Gastroesophageal sphincter (tissue), 4 donors: Measurements from ENCODE around the gene SYNM. TPM values are rescaled to one million over a fixed set of nuclear protein-coding genes. Genes with fewer than 3 reads are reported as not detected.

Source experiments
- ATAC-seq: fragments of 150-250 bp; one replicate; pipeline ENCODE4 v1.9.1; 2016; ENCODE audit warnings: mild to moderate bottlenecking, moderate library complexity
- H3K27ac ChIP-seq, 4 donors: fragments of 200-600 bp; sonication (generic) in 3 of 4; 1 replicate in 3 of 4; 2 replicates in 1 of 4; pipeline ENCODE4 v1.5.1; 2016 to 2019
- H3K27me3 ChIP-seq: fragments of 200-600 bp; sonication (generic); one replicate; pipeline ENCODE4 v1.5.1; 2019
- H3K36me3 ChIP-seq, 2 donors: fragments of 200-600 bp; sonication (generic); one replicate each; pipeline ENCODE4 v1.5.1; 2019; ENCODE audit warnings: control low read depth in 1 of 2
- H3K4me1 ChIP-seq, 3 donors: fragments of 200-600 bp; sonication (generic); 1 replicate in 2 of 3; 2 replicates in 1 of 3; pipeline ENCODE4 v1.5.1; 2016 to 2019; ENCODE audit warnings: control low read depth in 2 of 3
- H3K4me3 ChIP-seq, 2 donors: fragments of 200-600 bp; sonication (generic); one replicate each; pipeline ENCODE4 v1.5.1; 2019; ENCODE audit warnings: mild to moderate bottlenecking in 1 of 2, moderate library complexity in 1 of 2
- H3K9me3 ChIP-seq, 3 donors: fragments of 200-600 bp; sonication (generic); one replicate each; pipeline ENCODE4 v1.5.1; 2017 to 2019; ENCODE audit warnings: control low read depth in 2 of 3
- EP300 ChIP-seq: sonication (generic); formaldehyde crosslinking; IDR thresholded peaks from one replicate; pipeline ENCODE4 v1.6.1; 2017; ENCODE audit warnings: antibody characterized with exemption, mild to moderate bottlenecking
- POLR2A ChIP-seq, 2 donors: fragments of 450-650 bp; IDR thresholded peaks; one replicate each; pipeline ENCODE4 v1.6.1; 2017; ENCODE audit warnings: antibody characterized with exemption in 2 of 2, mild to moderate bottlenecking in 2 of 2, moderate library complexity in 1 of 2
- POLR2AphosphoS5 ChIP-seq: sonication (generic); formaldehyde crosslinking; IDR thresholded peaks from one replicate; pipeline ENCODE4 v1.6.1; 2017; ENCODE audit warnings: antibody characterized with exemption
- WGBS, 2 donors: methylation state at CpG; one replicate each; pipeline ENCODE4 v1.1.5; 2018; ENCODE audit warnings: low coverage in 1 of 2; 5-methylcytosine and 5-hydroxymethylcytosine counted together
- total RNA-seq, 4 donors: library from RNA; depleted of rRNA; stranded (reverse); fragments of >200 nt; gene quantifications; one replicate each; pipeline ENCODE4 v1.1.0, GENCODE V29; 2016
- TF ChIP-seq, protein P1 (sequence below), 4 experiments: fragments of 200-600 bp in 2 of 4; fragments of 450-650 bp in 2 of 4; sonication (generic) in 1 of 4; IDR thresholded peaks; one replicate each; pipeline ENCODE4 v1.5.1; 2017 to 2019; ENCODE audit warnings: antibody characterized with exemption in 4 of 4, mild to moderate bottlenecking in 2 of 4, moderate library complexity in 2 of 4

The SYNM gene
- total RNA-seq, 4 donors from 2014 or later, result 1,155 to 2,820 (median 1,765) TPM

GRCh38 chr15:99170476-99171065 lies 65.7 kb downstream of the SYNM start:
- 44 to 55% methylated on average over 4 to 6 of the region's 7 CpGs for WGBS, 2 donors
- H3K4me3 ChIP-seq, result no peak overlapping the region
- TF ChIP-seq, protein P1, sequence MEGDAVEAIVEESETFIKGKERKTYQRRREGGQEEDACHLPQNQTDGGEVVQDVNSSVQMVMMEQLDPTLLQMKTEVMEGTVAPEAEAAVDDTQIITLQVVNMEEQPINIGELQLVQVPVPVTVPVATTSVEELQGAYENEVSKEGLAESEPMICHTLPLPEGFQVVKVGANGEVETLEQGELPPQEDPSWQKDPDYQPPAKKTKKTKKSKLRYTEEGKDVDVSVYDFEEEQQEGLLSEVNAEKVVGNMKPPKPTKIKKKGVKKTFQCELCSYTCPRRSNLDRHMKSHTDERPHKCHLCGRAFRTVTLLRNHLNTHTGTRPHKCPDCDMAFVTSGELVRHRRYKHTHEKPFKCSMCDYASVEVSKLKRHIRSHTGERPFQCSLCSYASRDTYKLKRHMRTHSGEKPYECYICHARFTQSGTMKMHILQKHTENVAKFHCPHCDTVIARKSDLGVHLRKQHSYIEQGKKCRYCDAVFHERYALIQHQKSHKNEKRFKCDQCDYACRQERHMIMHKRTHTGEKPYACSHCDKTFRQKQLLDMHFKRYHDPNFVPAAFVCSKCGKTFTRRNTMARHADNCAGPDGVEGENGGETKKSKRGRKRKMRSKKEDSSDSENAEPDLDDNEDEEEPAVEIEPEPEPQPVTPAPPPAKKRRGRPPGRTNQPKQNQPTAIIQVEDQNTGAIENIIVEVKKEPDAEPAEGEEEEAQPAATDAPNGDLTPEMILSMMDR (IDR thresholded peaks at IDR 0.05), result peak in 3 of 4 experiments; percentile 47 to 60 (median 52)
- TF ChIP-seq EP300, result no peak
- peaks cover 12 to 98% (median 18%) of the 10 kb centered on the region in 3 donors for H3K4me1 ChIP-seq
- H3K36me3 ChIP-seq, result peaks cover 0 to 7% of the 10 kb centered on the region in 2 donors
- no peaks in the 10 kb centered on the region for H3K27me3 ChIP-seq
- peak; percentile 27 for ATAC-seq
- H3K9me3 ChIP-seq, result no peaks in the 10 kb centered on the region
- H3K27ac ChIP-seq, result peak overlapping the region; percentile 92 to 100 (median 98)

DNA sequence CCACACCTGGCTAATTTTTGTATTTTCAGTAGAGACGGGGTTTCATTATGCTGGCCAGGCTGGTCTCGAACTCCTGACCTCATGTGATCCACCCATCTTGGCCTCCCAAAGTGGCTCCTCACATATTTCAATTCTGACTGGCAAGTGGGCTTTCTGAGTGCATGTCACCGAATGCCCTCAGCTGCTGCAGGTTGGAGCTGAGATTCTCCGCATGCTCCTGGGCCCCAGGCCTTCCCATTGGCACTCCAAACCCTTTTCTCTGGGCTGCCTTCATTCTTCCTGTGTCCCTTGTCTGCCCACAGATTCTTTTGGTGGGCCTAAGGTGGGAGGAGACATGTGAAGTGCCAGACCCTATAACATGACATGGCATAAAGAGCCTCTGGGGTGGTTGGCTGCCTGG lies 67.3 kb downstream of the SYNM start:
- TF ChIP-seq, protein P1 (IDR thresholded peaks at IDR 0.05), result no peak
- TF ChIP-seq POLR2AphosphoS5 (no peak), POLR2A (IDR thresholded peaks at IDR 0.05) (no peak), EP300 (no peak)
- Histone ChIP-seq H3K4me3 (no peak overlapping the region), H3K27me3 (no peaks in the 10 kb centered on the region), H3K4me1 (peaks cover 17 to 100% (median 18%) of the 10 kb centered on the region in 3 donors), H3K27ac (peak overlapping the region; percentile 92 to 100 (median 98)), H3K36me3 (peaks cover 0 to 7% of the 10 kb centered on the region in 2 donors), H3K9me3 (no peaks in the 10 kb centered on the region)
- ATAC-seq, result no peak
- 92 to 100% methylated on average over 2 to 4 of the region's 4 CpGs for WGBS, 2 donors

DNA sequence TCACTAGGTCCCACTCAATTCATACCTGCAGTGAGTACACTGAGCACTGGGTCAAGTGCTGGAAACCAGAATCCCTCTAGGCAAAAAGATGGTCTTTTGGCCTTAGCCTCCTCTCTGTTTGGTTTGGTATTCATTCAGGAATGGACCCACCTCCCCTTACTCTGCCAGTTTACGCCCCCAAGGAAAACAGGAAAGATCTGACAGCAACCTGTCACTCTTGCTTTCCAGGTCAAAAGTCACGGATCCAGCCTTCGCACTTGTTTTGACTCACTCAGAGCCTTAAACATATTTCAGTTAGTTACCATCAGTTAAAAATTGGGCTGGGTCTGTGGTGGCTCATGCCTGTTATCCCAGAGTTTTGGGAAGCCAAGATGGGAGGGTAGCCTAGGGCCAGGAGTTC lies 68.1 kb downstream of the SYNM start:
- ATAC-seq, result no peak
- WGBS, 2 donors, result 84% methylated on average over 3 of the region's 3 CpGs; no CpG with 5 or more reads in 1 of the 2 donors
- no peaks in the 10 kb centered on the region for H3K9me3 ChIP-seq
- TF ChIP-seq EP300 (no peak), POLR2AphosphoS5 (no peak)
- TF ChIP-seq, protein P1 (IDR thresholded peaks at IDR 0.05), result no peak
- no peak overlapping the region for H3K4me3 ChIP-seq
- H3K27ac ChIP-seq, result peak overlapping the region; percentile 92 to 100 (median 98)
- H3K4me1 ChIP-seq, result peaks cover 17 to 100% (median 18%) of the 10 kb centered on the region in 3 donors
- no peaks in the 10 kb centered on the region for H3K27me3 ChIP-seq
- H3K36me3 ChIP-seq, result peaks cover 0 to 7% of the 10 kb centered on the region in 2 donors

DNA sequence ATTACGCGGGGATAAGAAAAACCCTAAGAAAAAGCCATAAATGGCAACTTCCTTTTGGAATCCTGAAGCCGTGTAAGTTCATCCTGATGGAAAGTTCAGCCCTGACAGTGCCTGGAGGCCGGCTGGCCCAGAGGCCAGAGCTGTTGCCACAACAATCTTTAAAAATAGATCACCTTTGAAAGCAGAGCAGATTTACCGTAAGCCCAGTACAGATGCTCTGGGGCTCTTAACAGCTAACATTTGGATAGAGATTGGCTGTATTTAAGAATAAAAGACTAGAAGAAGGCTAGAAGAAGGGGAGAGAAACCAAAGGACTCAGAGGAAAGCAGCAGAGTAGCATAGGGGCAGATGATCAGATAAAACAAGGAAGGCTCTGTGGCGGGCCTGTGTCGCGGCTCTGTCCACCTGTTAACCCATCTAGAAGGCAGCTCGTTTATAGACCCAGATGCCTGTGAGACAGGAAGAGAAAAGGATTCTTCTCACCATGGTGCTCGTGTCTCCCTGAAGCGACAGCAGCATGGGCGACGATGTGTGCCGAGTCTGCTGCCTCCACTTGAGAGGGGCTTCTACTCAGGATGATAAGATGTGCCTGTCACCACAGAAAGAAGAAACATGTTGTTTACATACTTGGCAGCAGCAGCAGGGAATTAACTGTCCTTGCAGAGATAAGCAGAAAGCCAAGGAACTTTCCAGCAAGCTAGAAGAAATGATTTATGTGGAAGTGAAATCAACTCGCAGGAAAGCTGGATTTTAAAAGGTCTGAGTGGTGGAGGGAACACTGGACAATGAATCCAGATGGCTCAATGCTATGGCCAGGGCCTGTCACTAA lies 69.9 kb downstream of the SYNM start:
- Histone ChIP-seq H3K4me1 (peaks cover 6 to 99% (median 11%) of the 10 kb centered on the region in 3 donors), H3K36me3 (peaks cover 0 to 7% of the 10 kb centered on the region in 2 donors), H3K27me3 (no peaks in the 10 kb centered on the region), H3K9me3 (no peaks in the 10 kb centered on the region), H3K4me3 (no peak overlapping the region), H3K27ac (peak overlapping the region; percentile 92 to 100 (median 98))
- peak; percentile 44 for ATAC-seq
- WGBS, 2 donors, result 17 to 46% methylated on average over 9 to 12 of the region's 15 CpGs
- TF ChIP-seq POLR2A (IDR thresholded peaks at IDR 0.05) (peak in 1 of 2 donors; percentile 30), POLR2AphosphoS5 (peak; percentile 91), EP300 (peak; percentile 73)
- TF ChIP-seq, protein P1 (IDR thresholded peaks at IDR 0.05), result no peak
